Esophagus (tissue), 2 donors: ENCODE data around the gene OTUD7B. TPM values are rescaled to one million over a fixed set of nuclear protein-coding genes. Genes with fewer than 3 reads are reported as not detected.

Experiments
- H3K27ac ChIP-seq, 2 donors: one replicate each; pipeline ENCODE4 v1.5.1; 2013; ENCODE audit warnings: low read depth in 2 of 2, mild to moderate bottlenecking in 2 of 2, inconsistent platforms in 1 of 2, low read length in 1 of 2, moderate library complexity in 1 of 2
- H3K27me3 ChIP-seq, 2 donors: one replicate each; pipeline ENCODE4 v1.6.1; 2013; ENCODE audit warnings: low read length in 2 of 2, control low read depth in 1 of 2, mild to moderate bottlenecking in 1 of 2; ENCODE audit not compliant: insufficient read depth in 2 of 2, control insufficient read depth in 1 of 2
- H3K36me3 ChIP-seq, 2 donors: one replicate each; pipeline ENCODE4 v1.6.1; 2013; ENCODE audit warnings: low read length in 1 of 2; ENCODE audit not compliant: control insufficient read depth in 2 of 2, insufficient read depth in 2 of 2
- H3K4me1 ChIP-seq, 2 donors: one replicate each; pipeline ENCODE4 v1.6.1; 2013; ENCODE audit warnings: low read length in 1 of 2; ENCODE audit not compliant: control insufficient read depth in 2 of 2, insufficient read depth in 2 of 2
- H3K4me3 ChIP-seq, 2 donors: one replicate each; pipeline ENCODE4 v1.5.1; 2013; ENCODE audit warnings: low read length in 2 of 2, mild to moderate bottlenecking in 2 of 2, low read depth in 1 of 2, moderate library complexity in 1 of 2
- H3K9me3 ChIP-seq, 2 donors: one replicate each; pipeline ENCODE4 v1.6.1; 2013; ENCODE audit warnings: mild to moderate bottlenecking in 2 of 2, low read depth in 1 of 2, low read length in 1 of 2, moderate library complexity in 1 of 2; ENCODE audit not compliant: control insufficient read depth in 2 of 2, insufficient read depth in 1 of 2
- WGBS, 2 donors: extraction: QIAGEN DNeasy Blood & Tissue Kit; methylation state at CpG; one replicate each; pipeline ENCODE4 v1.1.7; 2013; 5-methylcytosine and 5-hydroxymethylcytosine counted together
- polyA plus RNA-seq, 2 donors: library from polyadenylated mRNA; stranded (reverse); fragments of 200-250 nt; gene quantifications; one replicate each; pipeline ENCODE4 v1.2.3, GENCODE V29; 2013
- donor health status: healthy with polysubstance abuse.
- donor health status: Bipolar disorder and iron deficiency.

Gene OTUD7B
- polyA plus RNA-seq, 2 donors: 2.6 to 4.7 TPM

GRCh38 chr1:149987297-149987595, 23.3 kb downstream of the OTUD7B start:
- WGBS, 2 donors: 81 to 84% methylated on average over 1 of the region's 1 CpG
- Histone ChIP-seq H3K4me3 (no peak overlapping the region), H3K27ac (no peak overlapping the region), H3K27me3 (no peaks in the 10 kb centered on the region), H3K4me1 (no peaks in the 10 kb centered on the region), H3K36me3 (no peaks in the 10 kb centered on the region), H3K9me3 (no peaks in the 10 kb centered on the region)

- no peaks in the 10 kb centered on the region for H3K36me3 ChIP-seq
- H3K4me3 ChIP-seq: no peak overlapping the region
- no peaks in the 10 kb centered on the region for H3K4me1 ChIP-seq
- H3K27ac ChIP-seq: no peak overlapping the region
- 72 to 78% methylated on average over 4 of the region's 4 CpGs for whole genome bisulfite sequencing, 2 donors
- no peaks in the 10 kb centered on the region for H3K27me3 ChIP-seq
- no peaks in the 10 kb centered on the region for H3K9me3 ChIP-seq
Measured at GRCh38 chr1:149986486-149987296, 23.8 kb downstream of the OTUD7B start.

GRCh38 chr1:149979972-149980540, 30.5 kb downstream of the OTUD7B start:
- Histone ChIP-seq H3K27me3 (no peaks in the 10 kb centered on the region), H3K4me3 (no peak overlapping the region), H3K36me3 (peaks cover 0 to 1% of the 10 kb centered on the region in 2 donors), H3K27ac (no peak overlapping the region), H3K4me1 (no peaks in the 10 kb centered on the region), H3K9me3 (no peaks in the 10 kb centered on the region)
- 84 to 91% methylated on average over 3 of the region's 3 CpGs for WGBS, 2 donors

GRCh38 chr1:149979245-149979971, 31.1 kb downstream of the OTUD7B start:
- no peaks in the 10 kb centered on the region for H3K27me3 ChIP-seq
- no peak overlapping the region for H3K4me3 ChIP-seq
- peaks cover 0 to 2% of the 10 kb centered on the region in 2 donors for H3K36me3 ChIP-seq
- H3K4me1 ChIP-seq: no peaks in the 10 kb centered on the region
- no peak overlapping the region for H3K27ac ChIP-seq
- no peaks in the 10 kb centered on the region for H3K9me3 ChIP-seq
- 87 to 97% methylated on average over 2 of the region's 2 CpGs for WGBS, 2 donors

- H3K27me3 ChIP-seq: no peaks in the 10 kb centered on the region
- H3K4me3 ChIP-seq: no peak overlapping the region
- H3K27ac ChIP-seq: no peak overlapping the region
- H3K9me3 ChIP-seq: no peaks in the 10 kb centered on the region
- H3K36me3 ChIP-seq: peaks cover 0 to 4% of the 10 kb centered on the region in 2 donors
- WGBS, 2 donors: 46 to 59% methylated on average over 1 of the region's 1 CpG
- H3K4me1 ChIP-seq: no peaks in the 10 kb centered on the region
Measured at GRCh38 chr1:149978547-149979023, 31.9 kb downstream of the OTUD7B start.

- 88 to 94% methylated on average over 3 of the region's 3 CpGs for WGBS, 2 donors
Measured at GRCh38 chr1:149977345-149977744, 33.2 kb downstream of the OTUD7B start.

GRCh38 chr1:149972547-149972946, 38.0 kb downstream of the OTUD7B start:
- no peak overlapping the region for H3K4me3 ChIP-seq
- 94 to 95% methylated on average over 2 of the region's 2 CpGs for WGBS, 2 donors
- peaks cover 4 to 9% of the 10 kb centered on the region in 2 donors for H3K36me3 ChIP-seq
- no peak overlapping the region for H3K27ac ChIP-seq
- no peaks in the 10 kb centered on the region for H3K9me3 ChIP-seq
- no peaks in the 10 kb centered on the region for H3K4me1 ChIP-seq
- no peaks in the 10 kb centered on the region for H3K27me3 ChIP-seq

More at GRCh38 chr1:149977345-149977744, 33.2 kb downstream of the OTUD7B start:
- Histone ChIP-seq H3K27ac (no peak overlapping the region), H3K36me3 (peaks cover 0 to 4% of the 10 kb centered on the region in 2 donors), H3K4me1 (no peaks in the 10 kb centered on the region), H3K27me3 (no peaks in the 10 kb centered on the region), H3K9me3 (no peaks in the 10 kb centered on the region), H3K4me3 (no peak overlapping the region)

GRCh38 chr1:149967646-149968045, 42.9 kb downstream of the OTUD7B start:
- Histone ChIP-seq H3K27me3 (no peaks in the 10 kb centered on the region), H3K4me1 (peaks cover 0 to 2% of the 10 kb centered on the region in 2 donors), H3K36me3 (peaks cover 16 to 23% of the 10 kb centered on the region in 2 donors), H3K27ac (no peak overlapping the region), H3K9me3 (no peaks in the 10 kb centered on the region), H3K4me3 (no peak overlapping the region)

- Histone ChIP-seq H3K27ac (no peak overlapping the region), H3K4me1 (peaks cover 0 to 2% of the 10 kb centered on the region in 2 donors), H3K9me3 (no peaks in the 10 kb centered on the region), H3K4me3 (no peak overlapping the region), H3K27me3 (no peaks in the 10 kb centered on the region), H3K36me3 (peaks cover 16 to 23% of the 10 kb centered on the region in 2 donors)
- whole genome bisulfite sequencing, 2 donors: 85 to 87% methylated on average over 3 of the region's 3 CpGs
Measured at GRCh38 chr1:149967041-149967440, 43.5 kb downstream of the OTUD7B start.
